A549 treated with AZD9567 at 1 μM for 4 hours (cell line): ENCODE results near the gene MZT1. TPM values are rescaled to one million over a fixed set of nuclear protein-coding genes. Genes with fewer than 3 reads are reported as not detected.

ENCODE experiments used
- total RNA-seq: library from RNA; stranded (reverse); fragments of 200-300 nt; extraction: Qiagen RNA extraction; gene quantifications from 5 replicates; pipeline ENCODE4 v1.2.3, GENCODE V29; 2022; ENCODE audit not compliant: insufficient read depth

MZT1 gene, protein sequence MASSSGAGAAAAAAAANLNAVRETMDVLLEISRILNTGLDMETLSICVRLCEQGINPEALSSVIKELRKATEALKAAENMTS
- 7.5 to 16.1 TPM (median 13.8 TPM) in 5 replicates for total RNA-seq

DNA sequence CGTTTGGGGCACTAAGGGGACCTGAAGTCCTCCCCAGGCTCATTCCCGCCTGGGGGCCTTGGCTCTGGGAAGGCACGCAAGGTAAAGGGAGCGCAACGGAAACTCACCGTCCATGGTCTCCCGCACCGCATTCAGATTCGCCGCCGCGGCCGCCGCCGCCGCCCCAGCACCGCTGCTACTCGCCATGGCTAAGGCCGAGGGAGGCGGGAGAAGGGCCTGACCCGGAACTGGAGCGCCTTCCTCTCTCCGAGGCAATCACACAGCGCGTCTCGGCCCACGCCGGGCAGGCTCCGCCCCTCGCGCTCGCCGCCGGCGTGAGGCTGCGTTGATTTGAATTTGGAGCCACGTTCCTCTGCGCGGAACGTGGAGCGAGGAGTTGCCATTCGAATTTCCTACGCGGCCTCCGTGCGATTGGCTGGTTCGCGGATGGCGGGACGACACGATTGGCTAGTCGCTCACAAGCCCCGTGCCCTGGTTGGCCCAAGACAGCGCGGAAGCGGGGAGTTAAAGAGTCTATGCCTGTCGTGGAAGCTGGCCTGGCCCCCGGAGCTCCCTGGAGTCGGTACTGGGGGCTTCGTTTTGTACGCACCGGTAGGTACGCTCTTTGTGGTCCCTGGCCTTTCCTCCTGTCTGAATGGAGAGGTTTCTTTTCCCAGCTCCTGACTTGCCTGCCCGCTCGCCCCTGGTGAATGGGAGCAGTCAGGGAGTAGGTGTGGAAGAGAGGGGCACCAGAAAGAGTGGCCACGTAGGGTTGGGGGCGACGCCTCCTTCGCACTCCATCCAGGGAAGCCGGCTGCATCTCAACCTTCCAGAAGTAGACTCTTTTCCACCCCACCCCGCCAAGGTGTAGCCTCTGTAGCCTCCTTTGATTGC is at the start of gene MZT1, which contains the start of gene BORA:
TSS of gene MZT1 (minus strand) at position 213 of the 873 bp plus-strand sequence. CDS start at position 186, 27 bp downstream.
TSS of gene BORA (plus strand) at position 507 of the 873 bp plus-strand sequence. CDS start 1,018 bp downstream, outside the sequence.

Other genes starting within 250 kb of the MZT1 start
- 5.5 to 8.4 TPM (median 7.7 TPM) in 5 replicates for gene BORA, start 294 bp upstream of the MZT1 start, total RNA-seq
- 18.0 to 25.7 TPM (median 19.7 TPM) in 5 replicates for gene DIS3, start 54.3 kb upstream of the MZT1 start, total RNA-seq
- gene PIBF1, start 54.5 kb upstream of the MZT1 start, total RNA-seq, result 4.0 to 7.3 TPM (median 4.6 TPM) in 5 replicates